OCI-M2 (cell line): ENCODE data around the gene ADGRL3.
"Not testable (repeated sequence)": the region's sequence is repeated elsewhere in the genome, so short reads cannot be mapped to it uniquely, and the experiment has no call there.

Experiments
- DNase-seq: peaks from one replicate; lab custom pipeline; 2025; ENCODE audit not compliant: unreplicated experiment; lab: John Stamatoyannopoulos, UW

Gene ADGRL3

DNA sequence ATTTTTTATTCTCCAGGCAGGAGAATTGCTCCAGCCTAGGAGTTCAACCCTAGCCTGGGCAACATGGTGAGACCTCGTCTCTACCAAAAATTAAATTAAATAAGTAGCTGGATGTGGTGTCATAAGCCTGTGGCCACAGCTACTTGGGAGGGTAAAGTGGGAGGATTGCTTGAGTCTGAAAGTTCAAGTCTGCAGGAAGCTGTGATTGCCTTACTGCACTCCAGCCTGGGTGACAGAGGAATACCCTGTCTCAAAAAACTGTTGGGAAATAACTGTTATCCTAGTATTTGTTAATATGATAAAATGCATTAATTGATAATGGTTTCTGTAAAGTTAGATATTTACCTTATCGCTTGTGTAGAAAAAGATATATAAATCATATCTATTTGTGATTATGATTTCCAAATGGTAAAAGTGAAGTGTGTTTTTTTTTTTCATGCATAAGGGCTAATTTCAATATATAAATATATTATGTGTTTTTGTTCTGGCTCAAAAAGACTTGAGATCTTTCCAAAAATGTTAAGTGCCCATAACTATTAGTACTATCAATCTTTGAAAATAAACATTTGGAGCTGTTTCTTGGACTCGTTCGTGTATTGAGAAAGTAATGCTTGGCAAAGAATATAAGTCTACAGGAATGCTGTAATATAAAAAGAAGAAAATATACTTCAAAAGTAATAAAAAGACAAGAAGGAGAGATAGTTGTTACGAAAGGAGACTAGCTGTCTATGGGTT, 396.6 kb downstream of the ADGRL3 start:
- no peak for DNase-seq

DNA sequence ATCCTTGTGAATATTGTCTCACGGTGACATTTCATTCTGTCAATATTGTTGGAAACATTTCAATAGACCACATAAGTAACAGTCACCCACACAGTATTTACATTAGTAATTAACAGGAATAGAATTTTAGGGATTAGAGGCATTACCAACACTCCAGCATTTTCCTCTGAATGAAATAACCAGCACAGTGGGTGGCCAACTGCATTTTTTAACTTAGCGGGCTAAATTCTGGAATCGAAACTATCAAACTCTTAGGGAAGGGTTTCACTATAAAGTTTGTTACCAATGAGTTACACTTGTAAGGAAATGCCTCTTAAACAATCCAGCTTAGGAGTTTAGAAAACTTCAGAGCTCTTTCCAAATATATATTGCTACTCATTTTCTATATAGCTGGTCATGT, 403.0 kb downstream of the ADGRL3 start:
- DNase-seq = no peak

GRCh38 chr4:61604054-61604453, 403.9 kb downstream of the ADGRL3 start:
- DNase-seq = no peak

- no peak for DNase-seq
These were observed 405.9 kb downstream of the ADGRL3 start for GRCh38 chr4:61605984-61606383.

GRCh38 chr4:61614231-61614630, 414.1 kb downstream of the ADGRL3 start:
- DNase-seq = no peak

DNA sequence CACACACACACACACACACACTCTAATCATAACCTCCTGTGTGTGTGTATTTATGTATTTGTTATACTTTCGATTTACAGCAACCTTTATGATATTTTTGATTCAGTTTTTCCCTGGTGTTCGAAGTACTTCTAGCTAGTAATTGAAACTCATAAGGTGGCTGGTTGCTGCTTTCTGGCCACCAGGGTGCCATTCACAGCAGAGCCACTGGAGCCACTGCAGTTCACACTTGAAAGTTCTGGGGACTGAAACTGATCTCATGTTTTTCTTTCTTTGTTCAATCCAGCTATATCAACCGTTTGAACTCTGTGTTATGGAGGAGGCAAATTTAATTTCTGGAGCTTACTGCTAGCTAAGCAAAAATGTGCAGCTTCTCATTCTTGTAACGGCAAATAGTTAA, 419.4 kb downstream of the ADGRL3 start:
- no peak for DNase-seq

- DNase-seq = no peak
These were observed 428.2 kb downstream of the ADGRL3 start for GRCh38 chr4:61628282-61628681.

GRCh38 chr4:61628727-61629126, 428.6 kb downstream of the ADGRL3 start:
- DNase-seq = no peak

DNA sequence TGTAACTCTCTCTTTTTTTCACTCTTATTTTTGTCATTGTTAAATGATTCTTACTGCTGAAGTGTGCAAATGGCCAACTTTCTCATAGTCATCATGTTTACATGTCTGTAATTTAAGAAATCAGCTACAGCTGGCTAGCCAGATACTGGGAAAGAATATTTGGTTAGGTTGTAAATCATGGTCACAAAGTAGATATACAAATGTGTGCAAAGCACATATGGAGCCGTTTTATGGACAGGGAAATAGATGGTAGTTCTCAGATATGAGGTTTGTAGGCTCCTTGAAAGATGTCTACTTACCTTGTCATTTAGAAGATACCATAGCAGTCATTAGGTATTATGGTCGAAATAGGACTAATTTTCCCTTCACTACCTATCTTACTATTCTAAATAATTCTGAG, 430.4 kb downstream of the ADGRL3 start:
- no peak for DNase-seq

DNA sequence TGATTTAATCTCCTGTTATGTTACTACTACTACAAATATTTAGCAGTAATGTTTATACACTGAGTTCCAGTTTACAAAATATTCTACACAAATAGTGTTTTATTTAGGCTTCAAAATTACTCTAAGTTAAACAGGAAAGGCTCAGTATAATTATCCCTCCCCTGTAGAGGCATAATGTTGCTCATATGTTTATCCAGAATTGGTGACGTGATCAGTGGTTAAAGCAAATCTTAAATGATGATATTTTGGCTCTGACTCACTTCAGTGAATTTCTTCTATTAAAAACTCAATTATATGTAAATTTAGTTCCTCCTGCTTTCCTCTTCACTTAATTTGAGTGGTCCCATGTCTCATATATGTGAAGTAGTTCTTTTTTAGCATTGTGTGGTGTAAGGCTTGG, 438.5 kb downstream of the ADGRL3 start:
- no peak for DNase-seq

- DNase-seq = not testable (repeated sequence)
These were observed 446.7 kb downstream of the ADGRL3 start for GRCh38 chr4:61646746-61647350.

DNA sequence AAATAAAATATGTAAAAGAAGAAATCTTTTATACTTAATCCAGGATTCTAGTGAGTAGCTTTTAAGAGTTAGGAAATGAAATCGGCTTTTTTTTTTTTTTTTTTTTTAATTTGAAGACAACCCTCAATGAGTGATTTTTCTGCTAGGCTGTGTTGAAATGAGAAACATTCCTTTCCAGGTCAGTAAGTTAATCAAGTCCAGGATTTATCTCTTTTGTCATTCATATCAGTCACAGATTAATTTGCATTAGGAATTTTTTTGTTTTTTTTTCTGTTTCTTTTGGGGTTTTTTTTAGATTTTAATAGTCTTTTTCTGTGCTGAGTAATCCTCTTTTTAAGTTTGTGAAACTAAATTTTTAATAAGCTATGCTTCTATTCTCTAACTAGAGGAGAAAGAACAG, 448.1 kb downstream of the ADGRL3 start:
- DNase-seq = no peak

GRCh38 chr4:61657016-61657415, 456.9 kb downstream of the ADGRL3 start:
- DNase-seq = no peak

GRCh38 chr4:61661960-61662359, 461.8 kb downstream of the ADGRL3 start:
- DNase-seq = no peak

DNA sequence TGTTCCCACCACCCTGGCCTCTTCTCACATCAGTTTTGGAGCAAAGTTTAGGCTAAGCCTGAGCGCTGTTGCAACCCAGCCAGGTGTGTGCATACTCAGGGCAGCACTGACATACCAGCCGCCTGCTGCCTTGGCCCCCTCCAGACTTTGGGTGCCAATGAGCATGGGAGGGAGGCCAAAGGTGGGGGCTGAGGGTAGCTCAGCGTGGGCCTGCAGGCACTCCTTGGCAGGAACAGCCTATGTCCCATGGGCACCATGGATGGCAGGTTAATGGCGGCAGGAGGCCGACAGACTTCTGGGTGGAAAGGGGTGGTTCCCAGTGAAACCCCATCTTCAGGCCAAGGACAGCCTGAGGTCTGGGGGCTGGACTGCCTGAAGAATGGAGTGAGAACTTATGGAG, 462.2 kb downstream of the ADGRL3 start:
- DNase-seq = no peak

- no peak for DNase-seq
These were observed 463.2 kb downstream of the ADGRL3 start for GRCh38 chr4:61663310-61663709.

DNA sequence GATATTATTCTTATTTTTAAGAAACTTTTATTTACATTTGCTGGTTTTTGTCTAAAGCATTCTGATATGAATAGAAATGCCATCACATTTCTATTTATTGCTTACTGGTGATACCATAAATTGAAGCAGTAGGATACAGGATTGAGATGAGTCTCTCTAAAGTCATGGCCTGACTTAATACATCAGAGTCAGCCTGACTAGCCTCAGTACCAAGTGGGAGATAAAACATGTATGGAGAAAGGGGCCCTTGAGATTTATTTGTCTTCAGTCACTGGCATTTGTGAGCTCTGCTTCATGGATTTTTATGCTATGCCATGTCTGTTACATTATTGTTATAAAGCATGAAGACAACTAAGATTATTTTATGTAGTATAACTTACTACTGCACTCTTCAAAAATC, 465.5 kb downstream of the ADGRL3 start:
- no peak for DNase-seq

- no peak for DNase-seq
These were observed 466.1 kb downstream of the ADGRL3 start for GRCh38 chr4:61666244-61666643.

GRCh38 chr4:61671599-61671998, 471.5 kb downstream of the ADGRL3 start:
- DNase-seq = no peak

- no peak for DNase-seq
These were observed 475.3 kb downstream of the ADGRL3 start for GRCh38 chr4:61675464-61675863.

GRCh38 chr4:61678297-61678696, 478.2 kb downstream of the ADGRL3 start:
- no peak for DNase-seq

DNA sequence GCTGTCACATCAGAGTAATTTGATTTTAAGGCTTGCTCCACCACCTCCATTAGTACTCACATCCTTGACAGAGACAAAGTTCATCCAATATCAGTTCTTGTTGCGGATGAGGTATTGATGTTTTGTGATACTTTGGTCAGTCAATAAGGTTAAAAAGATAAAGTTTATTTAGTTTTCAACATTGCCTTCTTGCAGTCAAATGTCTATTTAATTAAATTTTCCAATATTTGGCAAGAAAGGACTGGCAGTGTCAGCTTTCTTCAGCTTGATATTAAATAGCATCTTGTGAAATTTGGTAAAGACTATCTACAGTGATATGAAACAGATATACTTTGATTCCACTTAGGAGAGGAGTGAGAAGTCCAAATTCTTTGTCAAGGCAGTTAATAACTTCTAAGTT, 493.4 kb downstream of the ADGRL3 start:
- no peak for DNase-seq

DNA sequence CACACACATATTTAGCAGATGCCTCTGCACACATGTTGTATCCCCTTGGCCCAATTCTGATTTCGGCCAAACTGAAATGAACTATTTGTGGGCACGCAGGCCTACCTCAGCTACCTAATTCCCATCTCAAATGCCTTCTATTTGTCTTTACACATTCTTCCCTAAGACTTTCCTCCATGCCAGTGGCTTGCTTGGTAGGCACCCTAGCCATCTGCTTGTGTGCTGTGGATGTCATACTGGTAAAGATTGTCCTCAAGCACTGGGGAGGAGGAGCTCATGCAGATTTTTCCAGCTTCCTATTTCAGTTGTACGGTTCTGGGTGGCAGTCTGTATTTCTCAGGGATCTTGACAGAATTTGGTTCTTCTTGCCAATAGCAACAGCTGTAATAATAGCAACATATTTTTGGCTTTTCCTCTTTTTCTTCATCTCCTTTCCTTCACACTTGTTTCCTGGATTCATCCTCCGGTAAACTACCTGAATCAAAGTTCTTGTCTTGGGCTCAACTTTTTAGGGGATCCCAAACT, 514.3 kb downstream of the ADGRL3 start:
- no peak for DNase-seq
